ENCODE results near the gene CCDC160. TPM values are rescaled to one million over a fixed set of nuclear protein-coding genes. Genes with fewer than 3 reads are reported as not detected.

The CCDC160 gene
- total and polyA plus RNA-seq, 2 of the 4 experiments (the other 2 are of a cell fraction): not detected

- Histone ChIP-seq H3K27me3 (ENCODE audit: control insufficient read depth, insufficient read depth, low read length) (peaks cover 1% of the 10 kb centered on the region; the same call in 1 of the 2 replicates), H3K9me1 (ENCODE audit: insufficient read depth, low read length) (no peaks in the 10 kb centered on the region), H3K79me1 (ENCODE audit: low read depth in 1 of 2, low read length in 2 of 2) (no peaks in the 10 kb centered on the region), H3K9me3 (ENCODE audit: control insufficient read depth, insufficient read depth, low read length) (no peaks in the 10 kb centered on the region), H2BK5ac (ENCODE audit: low read depth, low read length, poor library complexity, severe bottlenecking) (no peak overlapping the region), H3K4ac (ENCODE audit: low read depth, low read length) (no peak overlapping the region), H4K20me1 (ENCODE audit: insufficient read depth, low read length) (no peaks in the 10 kb centered on the region), H2AK5ac (ENCODE audit: low read depth, low read length) (no peak overlapping the region), H3K4me1 (ENCODE audit: control insufficient read depth, insufficient read depth, low read length) (no peaks in the 10 kb centered on the region), H3K36me3 (ENCODE audit: control insufficient read depth, insufficient read depth, low read length) (no peaks in the 10 kb centered on the region), H2BK20ac (ENCODE audit: low read depth, low read length) (no peak overlapping the region), H3K27ac (ENCODE audit: insufficient read depth, low read length) (no peak overlapping the region), H3K18ac (ENCODE audit: low read depth, low read length) (no peak overlapping the region), H3K9ac (ENCODE audit: low read depth, low read length) (no peak overlapping the region), H4K8ac (ENCODE audit: low read depth in 2 of 2, low read length in 2 of 2) (no peak overlapping the region), H4K5ac (ENCODE audit: low read depth, low read length) (no peak overlapping the region), H2BK120ac (ENCODE audit: low read depth, low read length) (no peak overlapping the region), H2AK9ac (replicated peaks; ENCODE audit: low read depth, low read length, poor library complexity) (no peak overlapping the region), H3K14ac (replicated peaks; ENCODE audit: low read depth, low read length) (no peak overlapping the region), H2AFZ (replicated peaks; ENCODE audit: low read length, poor library complexity) (no peak overlapping the region), H3K4me2 (ENCODE audit: low read depth, low read length) (no peak overlapping the region), H3K4me3 (ENCODE audit: insufficient read depth, low read depth, low read length) (no peak overlapping the region), H3K56ac (ENCODE audit: extremely low read depth, insufficient read depth, low read length) (no peak overlapping the region), H2BK15ac (ENCODE audit: low read depth, low read length) (no peak overlapping the region), H3K23ac (ENCODE audit: low read depth, low read length) (no peak overlapping the region), H4K91ac (ENCODE audit: insufficient read depth, low read depth, low read length) (no peak overlapping the region)
- DNase-seq: no peak
- no CpG with 5 or more reads among the region's 1 CpG for WGBS, 2 experiments (ENCODE audit: extremely low coverage in 2 of 2, insufficient read length in 1 of 2)
- in situ Hi-C loops (cut with MboI; ENCODE audit: low sequenced_read_pairs) (no loop called here), dilution Hi-C loops (cut with HindIII; ENCODE audit: low sequenced_read_pairs, unreplicated experiment) (no loop called here), intact Hi-C loops (cut with micrococcal nuclease) (no loop called here)
- no peak for TF ChIP-seq FOS (IDR thresholded peaks at IDR 0.05; ENCODE audit: low read depth, low read length)
- TF ChIP-seq CHD1 (IDR thresholded peaks at IDR 0.05; ENCODE audit: low read depth, low read length): no peak
- no peak for TF ChIP-seq NFE2L2 (IDR thresholded peaks at IDR 0.05; ENCODE audit: low read depth, low read length)
- no peak for TF ChIP-seq ELK1 (IDR thresholded peaks at IDR 0.05; ENCODE audit: borderline replicate concordance, low read depth, low read length)
- no peak for TF ChIP-seq SMC3 (IDR thresholded peaks at IDR 0.05; ENCODE audit: low read depth, low read length)
- no peak for TF ChIP-seq RFX5 (IDR thresholded peaks at IDR 0.05; ENCODE audit: low read depth, low read length)
- no peak for TF ChIP-seq MAZ (IDR thresholded peaks at IDR 0.05; ENCODE audit: borderline replicate concordance, low read depth, low read length)
- TF ChIP-seq CEBPB (IDR thresholded peaks at IDR 0.05; ENCODE audit: low read depth, low read length): no peak
- no peak for TF ChIP-seq MXI1 (IDR thresholded peaks at IDR 0.05; ENCODE audit: borderline replicate concordance, low read depth, low read length)
- no peak for TF ChIP-seq BHLHE40 (IDR thresholded peaks at IDR 0.05; ENCODE audit: low read depth, low read length)
- no peak for TF ChIP-seq POLR2A (IDR thresholded peaks at IDR 0.05; ENCODE audit: low read depth, low read length)
- ATAC-seq (ENCODE audit: low read depth): no peak
- ChIA-PET POLR2A (ENCODE audit: unreplicated experiment) (no interaction called here), CTCF (no interaction called here)
- BruUV-seq (replicated peaks): no TSS peak
Measured at GRCh38 chrX:134251241-134251640, 14.3 kb downstream of the CCDC160 start.
